ENCODE data around the gene TASP1. TPM values are rescaled to one million over a fixed set of nuclear protein-coding genes. Genes with fewer than 3 reads are reported as not detected.

Gene TASP1
- total and polyA plus RNA-seq, 12 donors = 3.6 to 13.0 (median 9.6) TPM

DNA sequence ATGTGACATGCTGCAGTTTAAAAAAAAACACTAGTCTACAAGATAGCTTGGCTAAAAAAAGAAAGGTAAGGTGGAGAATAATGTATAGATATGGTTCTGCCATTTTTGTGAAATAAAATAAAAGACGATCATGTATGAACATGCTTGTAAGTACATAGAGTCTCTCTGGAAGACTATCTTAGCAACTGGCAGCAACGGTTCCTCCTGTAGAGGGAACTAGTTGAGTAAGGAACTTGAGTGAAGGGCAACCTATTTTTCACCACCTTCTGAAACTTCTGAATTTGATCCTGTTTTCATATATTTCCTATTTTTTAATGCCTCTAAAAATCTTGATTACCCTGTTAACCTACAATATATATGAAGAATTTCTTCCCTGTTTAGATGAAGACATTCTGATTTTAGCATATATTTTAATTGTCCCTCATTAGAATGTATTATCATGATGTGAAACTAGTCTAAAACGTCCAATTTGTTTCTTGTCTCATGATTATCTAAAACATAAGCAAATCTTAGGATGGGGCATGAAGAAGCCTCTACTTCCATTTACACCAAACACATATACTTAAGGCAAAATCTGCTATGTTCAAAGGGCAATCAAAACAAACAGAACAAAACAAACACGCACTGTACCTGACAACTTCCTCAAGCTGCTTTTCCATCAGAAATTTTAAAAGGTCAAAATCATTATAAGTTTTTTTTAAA, 215.1 kb downstream of the TASP1 start:
- 88 to 95% (median 91%) methylated on average over 4 of the region's 4 CpGs for WGBS, 4 donors
- H3K27ac ChIP-seq = no peak overlapping the region
- DNase-seq = no peak
- TF ChIP-seq, protein P1, sequence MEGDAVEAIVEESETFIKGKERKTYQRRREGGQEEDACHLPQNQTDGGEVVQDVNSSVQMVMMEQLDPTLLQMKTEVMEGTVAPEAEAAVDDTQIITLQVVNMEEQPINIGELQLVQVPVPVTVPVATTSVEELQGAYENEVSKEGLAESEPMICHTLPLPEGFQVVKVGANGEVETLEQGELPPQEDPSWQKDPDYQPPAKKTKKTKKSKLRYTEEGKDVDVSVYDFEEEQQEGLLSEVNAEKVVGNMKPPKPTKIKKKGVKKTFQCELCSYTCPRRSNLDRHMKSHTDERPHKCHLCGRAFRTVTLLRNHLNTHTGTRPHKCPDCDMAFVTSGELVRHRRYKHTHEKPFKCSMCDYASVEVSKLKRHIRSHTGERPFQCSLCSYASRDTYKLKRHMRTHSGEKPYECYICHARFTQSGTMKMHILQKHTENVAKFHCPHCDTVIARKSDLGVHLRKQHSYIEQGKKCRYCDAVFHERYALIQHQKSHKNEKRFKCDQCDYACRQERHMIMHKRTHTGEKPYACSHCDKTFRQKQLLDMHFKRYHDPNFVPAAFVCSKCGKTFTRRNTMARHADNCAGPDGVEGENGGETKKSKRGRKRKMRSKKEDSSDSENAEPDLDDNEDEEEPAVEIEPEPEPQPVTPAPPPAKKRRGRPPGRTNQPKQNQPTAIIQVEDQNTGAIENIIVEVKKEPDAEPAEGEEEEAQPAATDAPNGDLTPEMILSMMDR (IDR thresholded peaks at IDR 0.05) = no peak
- intact Hi-C loops (cut with DNase I) = no loop called here
- no peaks in the 10 kb centered on the region for H3K36me3 ChIP-seq (replicated peaks in 1 of 2)
- H3K4me3 ChIP-seq = no peak overlapping the region
- no peaks in the 10 kb centered on the region for H3K4me1 ChIP-seq (replicated peaks in 1 of 2)
- no peaks in the 10 kb centered on the region for H3K9me3 ChIP-seq (replicated peaks in 1 of 3)
- H3K27me3 ChIP-seq = no peaks in the 10 kb centered on the region

DNA sequence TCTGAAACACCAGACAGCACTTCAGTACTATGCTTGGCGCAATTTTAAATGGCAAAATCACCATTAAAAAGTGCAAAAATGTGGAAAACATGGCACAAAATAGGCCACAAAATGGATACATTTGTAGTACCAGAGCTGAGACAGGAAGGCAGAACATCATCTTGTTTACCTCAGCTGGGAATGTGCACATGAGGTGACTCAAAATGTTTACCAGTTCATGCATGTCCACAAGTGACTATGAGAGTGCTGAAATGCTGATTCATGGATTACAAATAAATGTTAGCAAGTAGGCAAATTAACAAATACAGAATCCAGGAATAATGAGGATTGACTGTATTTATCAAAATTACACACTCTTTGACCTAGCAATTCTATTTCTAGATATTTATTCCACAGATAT, 216.1 kb downstream of the TASP1 start:
- Histone ChIP-seq H3K4me1 (replicated peaks in 1 of 2) (no peaks in the 10 kb centered on the region), H3K9me3 (replicated peaks in 1 of 3) (no peaks in the 10 kb centered on the region), H3K27ac (no peak overlapping the region)

DNA sequence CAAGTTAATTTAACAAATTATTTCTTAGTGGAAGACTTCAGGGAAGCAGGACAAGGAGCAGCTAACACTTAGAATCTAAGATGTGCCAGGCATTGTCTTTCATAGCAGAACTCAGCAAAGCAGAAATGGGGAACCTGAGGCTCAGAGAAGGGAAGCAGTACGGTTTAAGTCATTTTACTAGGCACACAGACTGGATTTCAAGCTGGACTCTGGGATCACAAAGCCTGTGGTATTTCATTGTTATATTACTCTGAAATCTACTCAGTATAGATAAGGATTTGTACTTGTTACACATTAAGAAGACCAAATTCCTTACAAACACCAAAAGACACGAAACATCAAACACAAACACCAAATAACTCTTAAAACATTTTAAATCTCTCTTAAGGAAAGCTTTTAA, 218.1 kb downstream of the TASP1 start:
- Histone ChIP-seq H3K36me3 (replicated peaks in 1 of 2) (no peaks in the 10 kb centered on the region), H3K27ac (no peak overlapping the region), H3K4me3 (no peak overlapping the region), H3K27me3 (no peaks in the 10 kb centered on the region), H3K9me3 (replicated peaks in 1 of 3) (no peaks in the 10 kb centered on the region), H3K4me1 (replicated peaks in 1 of 2) (no peaks in the 10 kb centered on the region)
- no peak for DNase-seq
- TF ChIP-seq, protein P1 (IDR thresholded peaks at IDR 0.05) = no peak
- TF ChIP-seq POLR2A (IDR thresholded peaks at IDR 0.05) = no peak
- 87 to 97% (median 92%) methylated on average over 2 of the region's 2 CpGs for WGBS, 4 donors
- intact Hi-C loops (cut with DNase I) = no loop called here

More for the DNA sequence above, 216.1 kb downstream of the TASP1 start:
- TF ChIP-seq, protein P1 (IDR thresholded peaks at IDR 0.05) = no peak
- TF ChIP-seq POLR2A (IDR thresholded peaks at IDR 0.05) = no peak
- WGBS, 4 donors = 96 to 100% (median 97%) methylated on average over 1 of the region's 1 CpG
- intact Hi-C loops (cut with DNase I) = no loop called here
- Histone ChIP-seq H3K4me3 (no peak overlapping the region), H3K36me3 (replicated peaks in 1 of 2) (no peaks in the 10 kb centered on the region), H3K27me3 (no peaks in the 10 kb centered on the region)
- no peak for DNase-seq

DNA sequence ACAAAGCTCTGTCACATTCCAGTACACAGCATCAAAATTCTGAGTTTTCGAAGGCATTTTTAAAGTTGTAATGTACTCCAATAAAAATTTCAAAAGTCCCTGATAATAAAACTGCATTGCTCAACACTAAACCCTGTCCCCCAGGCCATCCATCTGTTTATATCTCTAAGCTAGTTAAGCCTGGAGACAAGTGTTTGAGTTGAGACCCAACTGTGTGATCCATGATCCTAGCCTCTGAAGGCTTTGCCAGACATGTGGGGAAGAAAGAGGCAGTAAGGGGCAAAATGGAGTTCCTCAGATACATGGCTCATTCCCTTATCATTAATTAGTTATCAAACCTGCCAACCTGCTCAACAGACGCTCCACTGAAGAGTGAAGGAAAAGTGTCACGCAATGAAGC, 219.3 kb downstream of the TASP1 start:
- DNase-seq = no peak
- intact Hi-C loops (cut with DNase I) = no loop called here
- no peaks in the 10 kb centered on the region for H3K4me1 ChIP-seq (replicated peaks in 1 of 2)
- no peaks in the 10 kb centered on the region for H3K27me3 ChIP-seq
- no peak overlapping the region for H3K27ac ChIP-seq
- WGBS, 4 donors = 94 to 100% (median 95%) methylated on average over 3 of the region's 3 CpGs
- H3K36me3 ChIP-seq (replicated peaks in 1 of 2) = no peaks in the 10 kb centered on the region
- no peak overlapping the region for H3K4me3 ChIP-seq
- TF ChIP-seq, protein P1 (IDR thresholded peaks at IDR 0.05) = no peak
- no peak for TF ChIP-seq POLR2A (IDR thresholded peaks at IDR 0.05)
- H3K9me3 ChIP-seq (replicated peaks in 1 of 3) = no peaks in the 10 kb centered on the region
